KMS-11 (cell line): Measurements from ENCODE around the gene ZNF396.

Experiments
- H2AFZ ChIP-seq: fragments of 200-600 bp; sonication (generic); 2 replicates; pipeline ENCODE4 v1.6.1; 2016; ENCODE audit warnings: antibody characterized with exemption, mixed run types, low read depth
- H3K27ac ChIP-seq: fragments of 200-600 bp; sonication (generic); 2 replicates; pipeline ENCODE4 v1.6.1; 2016; ENCODE audit warnings: mild to moderate bottlenecking, mixed run types
- H3K27me3 ChIP-seq: fragments of 200-600 bp; sonication (generic); 2 replicates; pipeline ENCODE4 v1.6.1; 2017; ENCODE audit warnings: mild to moderate bottlenecking, low read depth, mixed run types, moderate library complexity; ENCODE audit not compliant: insufficient read depth
- H3K36me3 ChIP-seq: fragments of 200-600 bp; sonication (generic); 2 replicates; pipeline ENCODE4 v1.6.1; 2017; ENCODE audit warnings: mild to moderate bottlenecking, mixed run types; ENCODE audit not compliant: insufficient read depth
- H3K4me1 ChIP-seq: fragments of 200-600 bp; sonication (generic); 2 replicates; pipeline ENCODE4 v1.6.1; 2016; ENCODE audit warnings: mild to moderate bottlenecking, low read depth, mixed run types; ENCODE audit not compliant: poor library complexity, severe bottlenecking
- H3K4me2 ChIP-seq: fragments of 200-600 bp; sonication (generic); 2 replicates; pipeline ENCODE4 v1.7.0; 2016; ENCODE audit warnings: mild to moderate bottlenecking, mixed run types
- H3K4me3 ChIP-seq: fragments of 200-600 bp; sonication (generic); IDR thresholded peaks from 2 replicates; pipeline ENCODE4 v1.6.1; 2017; ENCODE audit warnings: low read depth, low read length, mixed read lengths; ENCODE audit not compliant: insufficient read depth
- H3K79me2 ChIP-seq: fragments of 200-600 bp; sonication (generic); 2 replicates; pipeline ENCODE4 v1.6.1; 2016; ENCODE audit warnings: low read depth, mixed run types; ENCODE audit not compliant: insufficient read depth
- H3K9ac ChIP-seq: fragments of 200-600 bp; sonication (generic); 2 replicates; pipeline ENCODE4 v1.6.1; 2016; ENCODE audit warnings: mild to moderate bottlenecking, mixed run types
- H4K20me1 ChIP-seq: fragments of 200-600 bp; sonication (generic); 2 replicates; pipeline ENCODE4 v1.6.1; 2016; ENCODE audit warnings: mild to moderate bottlenecking, mixed run types; ENCODE audit not compliant: insufficient read depth
- TF ChIP-seq, protein P1 (sequence below): fragments of 200-600 bp; sonication (generic); conservative IDR thresholded peaks from 2 replicates; pipeline ENCODE4 v1.6.1; 2017; ENCODE audit warnings: low read depth, mild to moderate bottlenecking, antibody characterized with exemption, low read length, moderate library complexity, mixed read lengths

ZNF396 gene

DNA sequence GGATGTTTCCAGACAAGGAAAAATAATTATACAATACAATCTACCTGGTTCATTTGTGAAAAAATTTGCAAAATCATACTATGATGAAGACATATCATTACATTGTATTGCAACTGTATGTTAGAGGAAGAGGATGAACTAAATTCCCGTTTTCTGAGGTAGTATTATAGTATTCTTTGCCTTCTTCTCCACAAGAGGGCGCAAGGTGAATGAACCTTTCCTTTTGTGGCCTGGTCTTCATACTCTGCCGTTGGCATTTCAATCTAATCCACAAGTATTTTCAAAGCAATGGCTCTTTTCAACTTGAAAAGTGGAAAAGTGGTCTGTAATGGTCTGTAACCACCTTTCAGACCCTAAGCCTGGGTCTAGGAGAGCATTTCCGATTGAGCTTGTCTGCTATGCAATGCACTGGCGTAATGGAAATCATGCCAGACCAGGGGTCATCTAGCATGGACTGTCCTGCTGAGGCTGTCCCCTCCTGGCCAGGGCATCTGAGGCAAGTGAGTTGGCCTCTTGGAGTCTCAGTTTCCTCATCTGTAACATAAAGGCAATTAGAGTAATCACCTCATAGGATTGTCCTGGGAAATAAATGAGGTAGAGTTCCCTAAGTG lies 30.8 kb upstream of the ZNF396 start:
- peak overlapping the region; percentile 68 for H2AFZ ChIP-seq
- no peaks in the 10 kb centered on the region for H3K4me1 ChIP-seq
- no peak overlapping the region for H3K4me2 ChIP-seq
- no peaks in the 10 kb centered on the region for H3K36me3 ChIP-seq
- TF ChIP-seq, protein P1, sequence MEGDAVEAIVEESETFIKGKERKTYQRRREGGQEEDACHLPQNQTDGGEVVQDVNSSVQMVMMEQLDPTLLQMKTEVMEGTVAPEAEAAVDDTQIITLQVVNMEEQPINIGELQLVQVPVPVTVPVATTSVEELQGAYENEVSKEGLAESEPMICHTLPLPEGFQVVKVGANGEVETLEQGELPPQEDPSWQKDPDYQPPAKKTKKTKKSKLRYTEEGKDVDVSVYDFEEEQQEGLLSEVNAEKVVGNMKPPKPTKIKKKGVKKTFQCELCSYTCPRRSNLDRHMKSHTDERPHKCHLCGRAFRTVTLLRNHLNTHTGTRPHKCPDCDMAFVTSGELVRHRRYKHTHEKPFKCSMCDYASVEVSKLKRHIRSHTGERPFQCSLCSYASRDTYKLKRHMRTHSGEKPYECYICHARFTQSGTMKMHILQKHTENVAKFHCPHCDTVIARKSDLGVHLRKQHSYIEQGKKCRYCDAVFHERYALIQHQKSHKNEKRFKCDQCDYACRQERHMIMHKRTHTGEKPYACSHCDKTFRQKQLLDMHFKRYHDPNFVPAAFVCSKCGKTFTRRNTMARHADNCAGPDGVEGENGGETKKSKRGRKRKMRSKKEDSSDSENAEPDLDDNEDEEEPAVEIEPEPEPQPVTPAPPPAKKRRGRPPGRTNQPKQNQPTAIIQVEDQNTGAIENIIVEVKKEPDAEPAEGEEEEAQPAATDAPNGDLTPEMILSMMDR, result peak; percentile 92
- no peaks in the 10 kb centered on the region for H3K27me3 ChIP-seq
- H3K4me3 ChIP-seq, result no peak overlapping the region
- no peaks in the 10 kb centered on the region for H3K79me2 ChIP-seq
- H3K27ac ChIP-seq, result no peak overlapping the region
- no peak overlapping the region for H3K9ac ChIP-seq
- H4K20me1 ChIP-seq, result no peaks in the 10 kb centered on the region

DNA sequence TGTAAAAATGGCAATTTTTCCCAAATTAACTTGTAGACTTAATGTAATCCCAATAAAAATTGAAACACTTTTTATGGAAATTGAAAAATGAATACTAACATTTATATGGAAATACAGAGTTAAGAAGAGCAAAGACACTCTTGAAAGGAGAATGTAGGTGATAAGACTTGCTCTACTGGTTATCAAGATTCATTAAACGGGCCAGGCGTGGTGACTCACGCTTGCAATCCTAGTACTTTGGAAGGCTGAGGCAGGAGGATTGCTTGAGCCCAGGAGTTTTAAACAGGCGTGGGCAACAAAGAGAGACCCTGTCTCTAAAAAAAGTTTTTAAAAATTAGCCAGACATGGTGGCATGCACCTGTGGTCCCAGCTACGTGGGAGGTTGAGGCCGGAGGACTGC lies 29.5 kb upstream of the ZNF396 start:
- H3K79me2 ChIP-seq, result no peaks in the 10 kb centered on the region
- H2AFZ ChIP-seq, result no peak overlapping the region
- no peak overlapping the region for H3K9ac ChIP-seq
- H3K27ac ChIP-seq, result no peak overlapping the region
- H3K4me2 ChIP-seq, result no peak overlapping the region
- H4K20me1 ChIP-seq, result no peaks in the 10 kb centered on the region
- H3K4me1 ChIP-seq, result no peaks in the 10 kb centered on the region
- no peaks in the 10 kb centered on the region for H3K27me3 ChIP-seq
- no peaks in the 10 kb centered on the region for H3K36me3 ChIP-seq
- TF ChIP-seq, protein P1, result no peak
- no peak overlapping the region for H3K4me3 ChIP-seq

DNA sequence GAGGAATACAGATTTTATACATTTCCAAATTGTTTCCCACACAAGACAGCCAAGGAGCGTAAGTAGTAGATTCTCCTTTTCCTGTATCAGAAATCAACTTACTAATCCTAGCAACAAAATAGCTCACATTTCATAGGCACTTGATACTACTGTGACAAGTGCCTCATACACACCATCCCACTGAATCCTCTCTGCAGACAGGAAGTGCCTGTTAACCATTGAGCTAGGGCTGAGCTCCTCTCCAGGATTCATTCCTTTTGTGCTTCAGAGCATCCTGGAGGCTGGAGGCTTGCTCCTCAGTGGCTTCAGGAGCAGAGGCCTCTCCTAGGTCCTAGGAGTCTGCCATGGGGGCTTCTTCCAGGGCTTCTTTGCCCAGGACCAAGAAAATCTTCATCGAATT lies 20.8 kb upstream of the ZNF396 start:
- TF ChIP-seq, protein P1, result no peak
- Histone ChIP-seq H3K4me2 (no peak overlapping the region), H2AFZ (no peak overlapping the region)

DNA sequence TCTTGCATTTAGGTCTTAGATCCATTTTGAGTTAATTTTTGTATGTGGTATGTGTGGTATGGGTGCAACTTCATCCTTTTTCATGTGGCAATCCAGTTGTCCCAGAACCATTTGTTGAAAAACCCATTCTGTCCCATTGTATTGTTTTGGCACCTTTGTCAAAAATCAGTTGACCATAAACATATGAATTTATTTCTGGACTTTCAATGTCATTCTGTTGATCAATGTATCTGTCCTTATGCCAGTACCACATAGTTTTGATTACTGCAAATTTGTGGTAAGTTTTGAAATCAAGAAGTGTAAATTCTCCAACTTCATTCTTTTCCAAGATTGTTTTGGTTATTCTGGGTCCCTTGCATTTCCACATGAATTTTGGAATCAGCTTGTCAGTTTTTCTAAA lies 16.6 kb upstream of the ZNF396 start:
- Histone ChIP-seq H3K4me1 (no peaks in the 10 kb centered on the region), H4K20me1 (no peaks in the 10 kb centered on the region), H3K27ac (no peak overlapping the region), H3K4me3 (no peak overlapping the region), H3K9ac (no peak overlapping the region), H3K27me3 (no peaks in the 10 kb centered on the region), H2AFZ (no peak overlapping the region), H3K4me2 (no peak overlapping the region), H3K36me3 (no peaks in the 10 kb centered on the region), H3K79me2 (no peaks in the 10 kb centered on the region)
- TF ChIP-seq, protein P1, result no peak

More for the DNA sequence above, 20.8 kb upstream of the ZNF396 start:
- H3K4me1 ChIP-seq, result no peaks in the 10 kb centered on the region
- no peaks in the 10 kb centered on the region for H4K20me1 ChIP-seq
- H3K27ac ChIP-seq, result no peak overlapping the region
- no peak overlapping the region for H3K9ac ChIP-seq
- no peaks in the 10 kb centered on the region for H3K27me3 ChIP-seq
- no peaks in the 10 kb centered on the region for H3K79me2 ChIP-seq
- H3K4me3 ChIP-seq, result no peak overlapping the region
- no peaks in the 10 kb centered on the region for H3K36me3 ChIP-seq
